Lower leg skin (tissue), 3 donors: ENCODE measurements around the gene C7.

ENCODE experiments used
- CTCF ChIP-seq, 3 donors: fragments of 450-650 bp; IDR thresholded peaks; one replicate each; pipeline ENCODE4 v1.5.1; 2016; ENCODE audit warnings: antibody characterized with exemption in 3 of 3, mild to moderate bottlenecking in 3 of 3, moderate library complexity in 2 of 3
- POLR2A ChIP-seq, 2 donors: fragments of 450-650 bp; IDR thresholded peaks; one replicate each; pipeline ENCODE4 v1.6.1; 2016 to 2017; ENCODE audit warnings: antibody characterized with exemption in 2 of 2, mild to moderate bottlenecking in 1 of 2, moderate library complexity in 1 of 2

GRCh38 chr5:40906351-40906751 lies 2.9 kb upstream of the C7 start:
- TF ChIP-seq CTCF (IDR thresholded peaks at IDR 0.05), result no peak
- no peak for TF ChIP-seq POLR2A (IDR thresholded peaks at IDR 0.05)
